HG03095 (cell line): Measurements from ENCODE around the gene NRSN1.
"Not testable (repeated sequence)": the region's sequence is repeated elsewhere in the genome, so short reads cannot be mapped to it uniquely, and the experiment has no call there.

Experiments used
- ATAC-seq: cut with Tn5 transposase; IDR thresholded peaks from one replicate; pipeline ENCODE4 v1.9.1; 2021; ENCODE audit warnings: moderate library complexity; ENCODE audit not compliant: unreplicated experiment

NRSN1 gene

GRCh38 chr6:24140591-24140990, 14.6 kb downstream of the NRSN1 start:
- ATAC-seq, result no peak

GRCh38 chr6:24142733-24143132, 16.7 kb downstream of the NRSN1 start:
- ATAC-seq, result not testable (repeated sequence)

GRCh38 chr6:24145690-24146131, 19.7 kb downstream of the NRSN1 start:
- ATAC-seq, result no peak

- no peak for ATAC-seq
Measured at GRCh38 chr6:24146871-24147270, 20.9 kb downstream of the NRSN1 start.

- ATAC-seq, result no peak
Measured at GRCh38 chr6:24147511-24148153, 21.6 kb downstream of the NRSN1 start.

GRCh38 chr6:24148154-24148570, 22.1 kb downstream of the NRSN1 start:
- ATAC-seq, result no peak

GRCh38 chr6:24148684-24149083, 22.7 kb downstream of the NRSN1 start:
- ATAC-seq, result no peak

GRCh38 chr6:24149296-24149695, 23.3 kb downstream of the NRSN1 start:
- ATAC-seq, result no peak

GRCh38 chr6:24149836-24150235, 23.8 kb downstream of the NRSN1 start:
- ATAC-seq, result no peak

- no peak for ATAC-seq
Measured at GRCh38 chr6:24152014-24152413, 26.0 kb downstream of the NRSN1 start.

- ATAC-seq, result no peak
Measured at GRCh38 chr6:24154121-24154520, 28.1 kb downstream of the NRSN1 start.

GRCh38 chr6:24157886-24158285, 31.9 kb downstream of the NRSN1 start:
- ATAC-seq, result no peak

GRCh38 chr6:24183584-24183983, 57.6 kb downstream of the NRSN1 start:
- no peak for ATAC-seq

- ATAC-seq, result no peak
Measured at GRCh38 chr6:24186349-24186748, 60.3 kb downstream of the NRSN1 start.

GRCh38 chr6:24187965-24188577, 62.1 kb downstream of the NRSN1 start:
- no peak for ATAC-seq

- ATAC-seq, result no peak
Measured at GRCh38 chr6:24188578-24189080, 62.6 kb downstream of the NRSN1 start.

- ATAC-seq, result no peak
Measured at GRCh38 chr6:24191346-24191745, 65.3 kb downstream of the NRSN1 start.

GRCh38 chr6:24193364-24193763, 67.3 kb downstream of the NRSN1 start:
- ATAC-seq, result no peak

- no peak for ATAC-seq
Measured at GRCh38 chr6:24194978-24195700, 69.1 kb downstream of the NRSN1 start.

GRCh38 chr6:24195836-24196597, 70.0 kb downstream of the NRSN1 start:
- no peak for ATAC-seq
